A673 (cell line): ENCODE measurements around the gene ZNF334.

ENCODE experiments used
- CTCF ChIP-seq: fragments of 300-800, 200-600 bp; sonication (generic); conservative IDR thresholded peaks from 2 replicates; pipeline ENCODE4 v1.5.1; 2017; ENCODE audit warnings: low read depth, mild to moderate bottlenecking, antibody characterized with exemption, low read length, moderate library complexity, mixed read lengths
- EZH2 ChIP-seq: fragments of 200-600 bp; sonication (generic); IDR thresholded peaks from 2 replicates; pipeline ENCODE4 v1.6.1; 2017; ENCODE audit warnings: borderline replicate concordance, low read depth, mild to moderate bottlenecking, mixed read lengths, antibody characterized with exemption, low read length; ENCODE audit not compliant: poor library complexity, severe bottlenecking

DNA sequence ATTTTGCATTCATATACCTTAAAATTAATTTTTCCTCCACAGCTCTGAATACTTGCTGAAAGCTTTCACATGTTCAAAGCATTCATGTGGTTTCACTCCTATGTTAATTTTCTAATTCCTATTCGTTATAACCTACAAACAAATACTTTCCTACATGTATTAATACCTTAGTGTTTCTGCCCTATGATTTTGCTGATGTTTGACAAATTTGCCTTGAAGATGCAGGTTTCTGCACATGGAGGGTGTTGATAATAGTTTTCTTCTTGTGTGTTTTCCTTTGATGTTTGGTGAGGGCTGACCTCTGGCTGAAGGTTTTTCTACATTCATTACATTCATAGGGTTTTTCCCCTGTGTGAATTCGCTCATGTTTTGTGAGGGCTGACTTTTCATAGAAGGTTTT is 57.6 kb downstream of the ZNF334 start:
- no peak for TF ChIP-seq CTCF
- no peak for TF ChIP-seq EZH2
